Measurements from ENCODE around the gene MYO9B.

MYO9B gene

GRCh38 chr19:17076543-17076991 lies 990 bp downstream of the MYO9B start:
- TF ChIP-seq FOXP2 (optimal IDR thresholded peaks at IDR 0.05; ENCODE audit: borderline replicate concordance, extremely low read depth, extremely low read length, insufficient read depth), result no peak
- TF ChIP-seq TAF1 (IDR thresholded peaks at IDR 0.05; ENCODE audit: borderline replicate concordance, insufficient read depth, low read length), result no peak
- no peak for TF ChIP-seq POLR2AphosphoS5 (IDR thresholded peaks at IDR 0.05; ENCODE audit: low read depth, low read length)
- TF ChIP-seq SIN3A (IDR thresholded peaks at IDR 0.05; ENCODE audit: borderline replicate concordance, insufficient read depth, low read length), result no peak
- TF ChIP-seq REST (IDR thresholded peaks at IDR 0.05; ENCODE audit: insufficient read depth in 1 of 2, low read depth in 2 of 2, low read length in 2 of 2), result no peak

DNA sequence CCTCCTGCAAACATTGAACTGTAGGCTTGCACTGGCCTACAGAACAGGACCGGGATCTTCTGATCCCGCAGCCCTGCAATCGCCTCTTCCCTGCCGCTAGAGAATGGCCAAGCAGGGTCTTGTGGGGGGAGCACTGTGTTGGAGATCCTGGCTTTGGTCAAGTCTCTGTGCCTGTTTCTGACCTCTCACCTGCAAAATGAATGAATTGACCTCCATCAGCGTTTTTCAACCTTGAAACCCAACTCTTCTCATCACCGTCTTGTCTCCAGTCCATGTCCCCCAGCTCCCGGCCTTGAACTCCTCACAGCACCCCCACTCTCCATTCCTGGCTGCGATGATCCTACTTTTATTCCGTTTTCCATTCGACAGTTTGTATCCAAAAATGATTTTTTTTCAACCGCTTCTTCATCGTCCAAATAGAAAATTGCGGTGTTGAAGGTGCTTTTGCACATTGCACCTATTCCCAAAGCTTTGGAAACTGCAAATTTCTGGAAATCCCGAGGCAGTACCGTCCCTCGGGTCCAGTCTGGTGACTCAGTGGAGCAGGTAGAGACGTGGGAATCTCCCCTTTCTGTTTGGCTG lies 2.0 kb downstream of the MYO9B start:
- no peak for TF ChIP-seq FOXP2 (optimal IDR thresholded peaks at IDR 0.05; ENCODE audit: borderline replicate concordance, extremely low read depth, extremely low read length, insufficient read depth)
- no peak for TF ChIP-seq REST (IDR thresholded peaks at IDR 0.05; ENCODE audit: insufficient read depth in 1 of 2, low read depth in 2 of 2, low read length in 2 of 2)
- TF ChIP-seq SIN3A (IDR thresholded peaks at IDR 0.05; ENCODE audit: borderline replicate concordance, insufficient read depth, low read length), result no peak
- no peak for TF ChIP-seq TAF1 (IDR thresholded peaks at IDR 0.05; ENCODE audit: borderline replicate concordance, insufficient read depth, low read length)
- no peak for TF ChIP-seq POLR2AphosphoS5 (IDR thresholded peaks at IDR 0.05; ENCODE audit: low read depth, low read length)

- TF ChIP-seq FOXP2 (optimal IDR thresholded peaks at IDR 0.05; ENCODE audit: borderline replicate concordance, extremely low read depth, extremely low read length, insufficient read depth), result no peak
- no peak for TF ChIP-seq REST (IDR thresholded peaks at IDR 0.05; ENCODE audit: insufficient read depth in 1 of 2, low read depth in 2 of 2, low read length in 2 of 2)
- no peak for TF ChIP-seq SIN3A (IDR thresholded peaks at IDR 0.05; ENCODE audit: borderline replicate concordance, insufficient read depth, low read length)
- no peak for TF ChIP-seq POLR2AphosphoS5 (IDR thresholded peaks at IDR 0.05; ENCODE audit: low read depth, low read length)
- TF ChIP-seq TAF1 (IDR thresholded peaks at IDR 0.05; ENCODE audit: borderline replicate concordance, insufficient read depth, low read length), result no peak
These were observed 2.7 kb downstream of the MYO9B start for GRCh38 chr19:17078036-17078919.

DNA sequence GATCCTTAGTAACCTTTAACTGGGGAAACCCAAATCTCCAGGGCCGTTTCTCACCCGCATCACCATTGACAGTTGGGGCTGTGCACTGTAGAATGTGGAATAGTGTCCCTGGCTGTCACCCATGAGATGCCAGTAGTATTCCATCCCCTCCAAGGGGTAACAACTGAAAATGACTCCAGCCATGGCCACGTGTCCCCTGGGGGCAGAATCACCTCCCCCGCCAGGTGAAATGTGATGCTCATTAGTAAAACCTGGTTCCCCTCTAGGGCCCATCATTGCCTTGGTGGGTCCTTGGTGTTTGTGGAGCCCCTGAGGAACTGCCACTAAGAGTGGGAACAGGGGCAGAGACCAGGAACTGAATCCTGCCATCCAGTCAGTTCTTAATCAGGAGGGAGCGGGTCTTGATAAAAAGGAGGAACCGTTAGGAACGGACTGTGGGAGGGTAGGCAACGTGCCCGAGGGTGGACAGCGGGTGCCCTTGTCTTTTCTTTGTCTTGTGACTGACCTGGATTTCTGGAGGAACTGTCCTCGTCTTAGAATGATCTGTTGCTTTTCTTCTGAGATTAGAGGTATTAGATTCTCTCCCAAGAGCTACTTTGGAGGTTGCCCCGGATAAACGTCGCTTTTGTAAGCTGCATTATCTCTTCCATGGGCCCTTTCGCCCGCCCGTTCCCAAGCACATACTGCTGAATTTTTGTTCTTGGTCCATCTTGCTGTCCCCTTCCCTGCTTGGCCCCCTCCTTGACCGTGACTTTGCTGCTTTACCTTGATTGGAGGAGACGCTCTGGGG lies 3.5 kb downstream of the MYO9B start:
- TF ChIP-seq FOXP2 (optimal IDR thresholded peaks at IDR 0.05; ENCODE audit: borderline replicate concordance, extremely low read depth, extremely low read length, insufficient read depth), result no peak

DNA sequence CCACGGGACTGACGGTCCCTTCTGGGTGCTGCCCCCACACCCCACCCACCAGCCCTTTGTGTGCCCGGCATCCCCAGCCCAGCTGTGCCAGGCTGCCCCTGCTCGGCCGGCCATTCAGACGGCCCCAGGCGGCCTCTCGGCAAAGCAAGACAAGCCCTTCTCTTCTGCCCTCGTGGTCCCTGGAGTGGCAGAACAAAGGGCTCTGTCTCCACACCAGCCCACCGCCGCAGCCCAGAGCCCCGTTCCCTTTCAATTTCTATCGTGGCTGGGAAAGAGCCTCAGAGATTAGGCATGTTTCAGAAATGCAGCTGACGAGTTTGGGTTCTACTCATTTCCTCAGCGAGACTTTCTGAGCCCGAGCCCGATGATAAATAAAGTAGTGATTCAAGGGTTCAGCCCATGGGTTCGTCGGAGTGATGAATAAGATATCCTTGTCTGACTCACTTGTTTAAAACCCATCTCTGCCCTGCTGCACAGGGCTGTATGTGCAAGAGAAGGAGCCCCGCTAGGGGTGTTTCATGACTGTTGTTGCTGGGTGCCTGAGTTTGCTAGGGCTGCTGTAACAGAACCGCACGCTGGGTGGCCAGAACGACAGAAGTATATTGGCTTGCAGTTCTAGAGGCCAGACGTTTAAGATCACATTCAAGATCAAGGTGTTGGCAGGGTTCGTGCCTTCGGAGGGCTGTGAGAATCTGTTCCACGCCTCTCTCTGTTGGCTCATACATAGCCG lies 4.3 kb downstream of the MYO9B start:
- TF ChIP-seq FOXP2 (optimal IDR thresholded peaks at IDR 0.05; ENCODE audit: borderline replicate concordance, extremely low read depth, extremely low read length, insufficient read depth), result no peak
- no peak for TF ChIP-seq SIN3A (IDR thresholded peaks at IDR 0.05; ENCODE audit: borderline replicate concordance, insufficient read depth, low read length)
- no peak for TF ChIP-seq POLR2AphosphoS5 (IDR thresholded peaks at IDR 0.05; ENCODE audit: low read depth, low read length)
- TF ChIP-seq REST (IDR thresholded peaks at IDR 0.05; ENCODE audit: insufficient read depth in 1 of 2, low read depth in 2 of 2, low read length in 2 of 2), result no peak
- TF ChIP-seq TAF1 (IDR thresholded peaks at IDR 0.05; ENCODE audit: borderline replicate concordance, insufficient read depth, low read length), result no peak
